Astrocyte (in vitro differentiated cells and primary cell): ENCODE measurements around the gene ADNP2.

ENCODE experiments used
- CTCF ChIP-seq: IDR thresholded peaks from 2 replicates; pipeline ENCODE4 v1.5.1; 2011; ENCODE audit warnings: low read depth, mild to moderate bottlenecking, inconsistent platforms, low read length, moderate library complexity; ENCODE audit not compliant: insufficient read depth
- EZH2 ChIP-seq: IDR thresholded peaks from 2 replicates; pipeline ENCODE4 v1.6.1; 2012; ENCODE audit warnings: mild to moderate bottlenecking, low read length, inconsistent platforms; ENCODE audit not compliant: insufficient read depth

- TF ChIP-seq CTCF, result no peak
- no peak for TF ChIP-seq EZH2
Observed at GRCh38 chr18:80088823-80089222, 20.2 kb upstream of the ADNP2 start.
